Erythroblast (primary cell): ENCODE measurements around the gene SEC11C.

Experiments
- DNase-seq, 2 experiments: peaks; one replicate each; lab custom pipeline; 2025; lab: John Stamatoyannopoulos, UW
- GATA1 ChIP-seq: IDR thresholded peaks from 2 replicates; pipeline ENCODE4 v1.6.1; 2011; ENCODE audit warnings: low read depth, mild to moderate bottlenecking, control low read depth, low read length, moderate library complexity
- POLR2A ChIP-seq: IDR thresholded peaks from 2 replicates; pipeline ENCODE4 v1.6.1; 2011; ENCODE audit warnings: mild to moderate bottlenecking, low read length

SEC11C gene

GRCh38 chr18:59159986-59160385 is 20.3 kb downstream of the SEC11C start:
- TF ChIP-seq POLR2A (no peak), GATA1 (no peak)
- no peak for DNase-seq

- DNase-seq: no peak
- TF ChIP-seq POLR2A (no peak), GATA1 (no peak)
Measured at GRCh38 chr18:59172664-59173249, 33.1 kb downstream of the SEC11C start.

- TF ChIP-seq POLR2A (no peak), GATA1 (no peak)
- no peak for DNase-seq
Measured at GRCh38 chr18:59177485-59177884, 37.8 kb downstream of the SEC11C start.

GRCh38 chr18:59180150-59180845 is 40.6 kb downstream of the SEC11C start:
- DNase-seq: no peak

GRCh38 chr18:59182673-59183072 is 43.0 kb downstream of the SEC11C start:
- no peak for DNase-seq
- TF ChIP-seq POLR2A (no peak), GATA1 (no peak)

More at GRCh38 chr18:59180150-59180845, 40.6 kb downstream of the SEC11C start:
- TF ChIP-seq POLR2A: no peak

- TF ChIP-seq POLR2A (no peak), GATA1 (no peak)
- DNase-seq: peak in 1 of 2 experiments; percentile 17
Measured at GRCh38 chr18:59189008-59189407, 49.3 kb downstream of the SEC11C start.

- no peak for TF ChIP-seq GATA1
- TF ChIP-seq POLR2A: no peak
- no peak for DNase-seq
Measured at GRCh38 chr18:59189746-59190145, 50.1 kb downstream of the SEC11C start.

GRCh38 chr18:59196161-59196725 is 56.6 kb downstream of the SEC11C start:
- DNase-seq: no peak
- TF ChIP-seq POLR2A (no peak), GATA1 (no peak)

- no peak for DNase-seq
- TF ChIP-seq GATA1 (no peak), POLR2A (no peak)
Measured at GRCh38 chr18:59197636-59198035, 58.0 kb downstream of the SEC11C start.

- TF ChIP-seq POLR2A (no peak), GATA1 (no peak)
- no peak for DNase-seq
Measured at GRCh38 chr18:59198215-59198614, 58.5 kb downstream of the SEC11C start.

- peak in 1 of 2 experiments; percentile 21 for DNase-seq
- TF ChIP-seq POLR2A (no peak), GATA1 (no peak)
Measured at GRCh38 chr18:59200787-59201186, 61.1 kb downstream of the SEC11C start.

- no peak for TF ChIP-seq POLR2A
- no peak for TF ChIP-seq GATA1
- no peak for DNase-seq
Measured at GRCh38 chr18:59202258-59202820, 62.7 kb downstream of the SEC11C start.

GRCh38 chr18:59207506-59207905 is 67.8 kb downstream of the SEC11C start:
- DNase-seq: no peak
- TF ChIP-seq POLR2A: no peak
- TF ChIP-seq GATA1: no peak
